Measurements from ENCODE around the gene MYLK2.

- TF ChIP-seq CTCF (IDR thresholded peaks at IDR 0.05) (no peak), POLR2A (IDR thresholded peaks at IDR 0.05) (no peak)
Measured at GRCh38 chr20:31838646-31839292, 19.6 kb downstream of the MYLK2 start.

Measured in body of pancreas (tissue), 4 donors.